ACHN (cell line): ENCODE results near the gene AARS1.
"Not testable (repeated sequence)": the region's sequence is repeated elsewhere in the genome, so short reads cannot be mapped to it uniquely, and the experiment has no call there.

Experiments
- DNase-seq: peaks from one replicate; pipeline ENCODE4 v3.0.0-alpha.2; 2015
- in situ Hi-C: cut with HindIII; loops from 2 replicates; pipeline ENCODE4 v1.10.0; 2017; ENCODE audit warnings: low sequenced_read_pairs, low pct_ligation_motif_present, low pct_unique_long_range_greater_than_20kb

Gene AARS1

DNA sequence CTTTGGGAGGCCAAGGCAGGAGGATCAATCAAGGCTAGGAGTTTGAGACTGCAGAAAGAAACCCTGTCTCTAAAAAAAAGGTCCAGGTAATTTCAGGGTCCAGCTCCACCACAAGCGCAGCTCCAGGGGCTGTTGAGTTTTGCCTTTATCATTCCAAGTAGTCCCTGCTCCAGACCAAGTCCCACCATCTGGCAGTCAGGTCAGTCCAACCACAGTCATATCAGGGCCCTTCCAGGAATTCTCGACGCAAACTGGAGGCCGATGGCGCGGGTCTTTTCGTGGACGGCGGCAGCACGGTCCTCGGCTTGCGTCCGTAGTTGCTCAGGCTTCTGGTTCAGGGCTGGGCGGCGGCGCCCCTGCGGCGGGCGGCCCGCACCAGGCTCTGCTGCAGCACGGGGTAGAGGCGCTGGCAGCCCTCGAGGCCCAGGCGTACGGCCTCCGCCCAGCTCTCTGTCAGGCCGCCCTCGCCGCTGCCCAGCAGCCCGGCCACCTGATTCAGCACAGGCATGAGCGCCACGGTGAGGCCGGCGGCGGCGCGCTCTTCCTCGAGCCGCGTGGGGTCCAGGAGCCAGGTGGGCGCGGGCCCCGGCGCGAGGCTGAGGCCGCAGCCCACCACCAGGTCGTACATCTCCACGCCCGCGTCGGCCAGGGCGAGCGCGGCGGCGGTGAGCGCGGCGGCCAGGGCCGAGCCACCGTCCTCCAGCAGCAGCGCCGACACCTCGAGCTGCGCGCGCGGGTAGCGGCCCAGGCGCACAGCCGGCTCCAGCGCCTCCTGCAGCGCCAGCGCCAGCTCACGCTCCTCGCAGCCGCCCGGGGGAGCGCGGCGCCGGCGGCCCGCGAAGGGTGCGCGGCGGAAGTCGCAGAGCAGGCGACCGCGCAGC lies 38.3 kb downstream of the AARS1 start:
- peak; percentile 58 for DNase-seq
- in situ Hi-C loops = no loop called here

DNA sequence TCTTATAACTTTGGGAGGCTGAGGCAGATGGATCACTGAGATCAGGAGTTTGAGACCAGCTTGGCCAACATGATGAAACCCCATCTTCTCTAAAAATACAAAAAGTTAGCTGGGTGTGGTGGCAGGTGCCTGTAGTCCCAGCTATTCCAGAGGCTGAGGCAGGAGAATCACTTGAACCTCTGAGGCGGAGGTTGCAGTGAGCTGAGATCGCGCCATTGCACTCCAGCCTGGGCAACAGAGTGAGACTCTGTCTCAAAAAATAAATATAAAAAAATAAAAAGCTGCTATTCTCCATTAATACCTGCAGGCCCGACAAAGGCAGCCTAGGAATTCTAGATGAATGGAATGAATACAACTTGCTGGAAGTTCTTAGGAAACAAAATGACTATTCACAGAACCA lies 39.6 kb downstream of the AARS1 start:
- in situ Hi-C loops, DNase-seq: not testable (repeated sequence)

GRCh38 chr16:70238773-70239172 lies 50.5 kb downstream of the AARS1 start:
- not testable (repeated sequence) for DNase-seq

DNA sequence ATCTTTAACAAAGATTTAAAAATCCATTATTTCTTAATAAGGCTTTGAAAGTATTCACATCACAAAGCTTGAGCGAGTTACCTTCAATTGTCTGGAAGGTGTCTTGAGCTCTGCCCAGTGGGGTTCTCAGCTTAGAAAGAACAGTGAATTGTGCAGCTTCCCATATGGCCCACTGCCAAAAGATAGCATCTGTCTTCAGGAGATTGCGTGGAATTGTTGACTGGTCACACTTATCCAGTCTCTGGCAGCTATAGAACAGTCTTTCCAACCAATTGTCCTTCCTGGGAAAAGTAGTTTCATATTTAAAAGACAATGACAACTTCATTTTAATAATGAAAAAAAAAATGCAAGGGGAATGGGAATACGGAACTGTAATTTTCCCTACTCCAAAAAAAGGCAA lies 57.5 kb downstream of the AARS1 start:
- DNase-seq, in situ Hi-C loops: not testable (repeated sequence)

More at GRCh38 chr16:70238773-70239172, 50.5 kb downstream of the AARS1 start:
- in situ Hi-C loops = not testable (repeated sequence)

DNA sequence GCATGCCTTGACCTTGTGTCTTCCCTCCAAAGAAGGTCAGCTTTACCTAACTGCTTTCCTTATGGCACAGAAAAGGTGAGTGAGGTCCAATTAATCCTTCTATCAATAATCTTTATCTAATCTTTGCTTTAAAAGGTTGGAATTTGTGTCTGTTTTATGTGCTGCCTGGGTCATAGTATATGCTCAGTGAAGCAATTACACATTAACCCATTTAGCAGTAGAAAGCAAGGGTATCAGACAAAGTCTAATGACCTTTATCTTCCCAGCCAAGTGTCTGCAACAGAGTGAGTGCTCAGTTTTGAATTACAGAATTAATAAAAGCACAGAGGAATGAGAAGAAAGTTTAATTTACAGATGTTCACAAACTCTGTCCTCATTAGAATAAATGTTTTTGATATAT lies 63.3 kb downstream of the AARS1 start:
- DNase-seq, in situ Hi-C loops: not testable (repeated sequence)

DNA sequence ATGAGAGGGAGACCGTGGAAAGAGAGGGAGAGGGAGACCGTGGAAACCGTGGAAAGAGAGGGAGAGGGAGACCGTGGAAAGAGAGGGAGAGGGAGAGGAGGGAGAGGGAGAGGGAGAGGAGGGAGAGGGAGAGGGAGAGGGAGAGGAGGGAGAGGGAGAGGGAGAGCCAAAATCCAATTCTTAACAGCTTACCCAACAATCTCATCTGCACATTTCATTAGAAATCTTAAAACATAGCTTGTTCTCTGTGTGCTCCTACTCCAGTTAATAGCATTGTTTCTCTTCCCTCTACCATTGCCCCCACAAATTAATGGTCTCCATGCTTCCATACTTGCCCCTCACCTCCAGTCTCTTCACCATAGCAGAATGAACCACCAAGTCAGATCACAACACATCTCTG lies 63.9 kb downstream of the AARS1 start:
- in situ Hi-C loops, DNase-seq: not testable (repeated sequence)

DNA sequence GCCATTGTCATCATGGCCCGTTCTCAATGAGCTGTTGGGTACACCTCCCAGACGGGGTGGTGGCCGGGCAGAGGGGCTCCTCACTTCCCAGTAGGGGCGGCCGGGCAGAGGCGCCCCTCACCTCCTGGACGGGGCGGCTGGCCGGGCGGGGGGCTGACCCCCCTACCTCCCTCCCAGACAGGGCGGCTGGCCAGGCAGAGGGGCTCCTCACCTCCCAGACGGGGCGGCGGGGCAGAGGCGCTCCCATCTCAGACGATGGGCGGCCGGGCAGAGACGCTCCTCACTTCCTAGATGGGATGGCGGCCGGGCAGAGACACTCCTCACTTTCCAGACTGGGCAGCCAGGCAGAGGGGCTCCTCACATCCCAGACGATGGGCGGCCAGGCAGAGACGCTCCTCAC lies 64.7 kb downstream of the AARS1 start:
- in situ Hi-C loops, DNase-seq: not testable (repeated sequence)

- in situ Hi-C loops = not testable (repeated sequence)
These were observed 65.3 kb downstream of the AARS1 start for GRCh38 chr16:70223971-70224513.

DNA sequence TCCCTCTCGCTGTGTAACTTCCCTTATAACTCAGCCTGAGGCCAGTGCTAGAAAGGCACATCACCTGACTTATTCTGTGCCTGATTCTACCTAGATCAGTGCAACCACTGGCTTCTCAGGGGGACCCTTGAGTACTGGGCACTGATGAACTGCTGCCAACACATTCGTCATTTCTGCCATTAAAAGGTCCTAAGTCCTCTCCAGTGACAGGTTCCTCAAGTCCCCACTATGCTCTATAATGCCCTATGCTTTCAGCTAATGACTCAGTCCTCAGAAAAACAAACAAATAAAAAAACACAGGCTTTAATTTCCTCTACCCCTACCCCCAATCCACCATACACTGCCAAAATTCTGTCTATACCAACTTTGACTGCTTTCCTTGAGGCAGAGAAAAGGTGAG lies 66.1 kb downstream of the AARS1 start:
- in situ Hi-C loops, DNase-seq: not testable (repeated sequence)

More at GRCh38 chr16:70223971-70224513, 65.3 kb downstream of the AARS1 start:
- not testable (repeated sequence) for DNase-seq

DNA sequence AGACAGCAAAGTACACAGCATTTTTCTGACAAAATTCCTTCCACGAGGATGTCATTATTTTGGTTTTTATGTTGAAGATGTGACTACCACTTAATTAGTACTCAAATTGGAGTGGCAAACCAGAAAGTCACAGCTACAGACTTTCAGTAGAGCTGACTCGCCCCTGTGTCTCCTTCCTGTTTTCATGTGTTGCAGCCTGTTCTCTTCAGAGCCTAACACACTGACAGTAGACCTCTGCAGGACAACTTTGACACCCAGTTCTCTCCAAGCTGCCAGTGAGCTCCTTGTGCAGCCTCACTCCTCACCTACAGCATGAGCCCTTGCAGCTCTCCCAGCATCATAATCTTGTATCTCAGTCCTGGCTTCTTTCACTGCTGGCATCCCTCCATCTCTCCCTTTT lies 66.7 kb downstream of the AARS1 start:
- in situ Hi-C loops, DNase-seq: not testable (repeated sequence)

DNA sequence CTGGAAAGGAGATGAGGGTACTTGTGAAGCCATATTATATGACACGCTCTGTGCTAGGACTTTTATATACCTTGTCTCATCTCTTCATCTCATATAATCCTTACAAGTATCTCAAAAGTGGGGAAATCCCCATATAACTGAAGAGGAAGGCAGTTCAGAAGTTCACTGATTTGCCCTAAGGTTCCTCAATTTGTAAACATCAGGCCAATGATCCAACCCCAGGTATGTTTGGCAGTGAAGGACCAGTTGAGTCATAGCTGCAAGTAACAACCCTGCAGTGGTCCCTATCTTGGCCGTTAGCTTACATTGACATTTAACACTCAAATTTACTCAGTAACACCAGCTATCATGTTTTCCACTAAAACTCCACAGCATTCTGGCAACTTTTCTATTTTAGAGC lies 70.7 kb downstream of the AARS1 start:
- in situ Hi-C loops, DNase-seq: not testable (repeated sequence)

GRCh38 chr16:70206382-70206781 lies 82.9 kb downstream of the AARS1 start:
- DNase-seq, in situ Hi-C loops: not testable (repeated sequence)

GRCh38 chr16:70204668-70205405 lies 84.5 kb downstream of the AARS1 start:
- in situ Hi-C loops, DNase-seq: not testable (repeated sequence)

GRCh38 chr16:70204010-70204409 lies 85.3 kb downstream of the AARS1 start:
- in situ Hi-C loops, DNase-seq: not testable (repeated sequence)

DNA sequence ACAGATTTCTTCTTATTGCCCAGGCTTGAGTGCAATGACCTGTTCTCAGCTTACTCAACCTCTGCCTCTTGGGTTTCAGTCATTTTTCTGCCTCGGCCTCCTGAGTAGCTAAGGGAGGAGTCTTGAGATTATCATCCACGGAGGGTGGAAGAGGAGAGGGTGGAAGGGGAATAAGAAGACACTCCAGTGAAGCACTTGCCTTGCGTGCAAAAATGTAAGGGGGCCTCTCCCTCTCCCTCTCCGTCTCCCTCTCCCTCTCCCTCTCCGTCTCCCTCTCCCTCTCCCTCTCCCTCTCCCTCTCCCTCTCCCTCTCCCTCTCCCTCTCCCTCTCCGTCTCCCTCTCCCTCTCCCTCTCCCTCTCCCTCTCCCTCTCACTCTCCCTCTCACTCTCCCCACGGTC lies 85.8 kb downstream of the AARS1 start:
- DNase-seq, in situ Hi-C loops: not testable (repeated sequence)
